CD4-positive, alpha-beta T cell (primary cell): ENCODE data around the gene PRPF40A. TPM values are rescaled to one million over a fixed set of nuclear protein-coding genes. Genes with fewer than 3 reads are reported as not detected.

ENCODE experiments used
- ATAC-seq: fragments of 200-7000 bp; cut with Tn5 transposase; one replicate; pipeline ENCODE4 v1.10.0; 2022; ENCODE audit warnings: mild to moderate bottlenecking; ENCODE audit not compliant: poor library complexity
- CTCF ChIA-PET: fragments of 350-600 bp; sonication (Branson Sonifier 250); formaldehyde crosslinking; loops from one replicate; lab custom pipeline; 2021; ENCODE audit warnings: antibody characterized with exemption, inconsistent platforms; lab: Charles Lee
- POLR2A ChIA-PET: fragments of 350-600 bp; sonication (Branson Sonifier 250); formaldehyde crosslinking; loops from one replicate; lab custom pipeline; 2021; ENCODE audit warnings: antibody characterized with exemption, inconsistent platforms; lab: Charles Lee
- DNase-seq, 14 experiments: peaks; one replicate each; pipeline ENCODE4 v3.0.0-alpha.2; 2013 to 2020; ENCODE audit warnings: mixed read lengths in 2 of 14
- H3K27ac ChIP-seq, 2 donors: one replicate each; pipeline versions ENCODE4 v1.5.1 to v1.7.0; 2013; ENCODE audit warnings: low read length in 2 of 2, low read depth in 1 of 2, mild to moderate bottlenecking in 1 of 2
- H3K27me3 ChIP-seq, 2 experiments: 1 replicate in 1 of 2; 2 replicates in 1 of 2; pipeline versions ENCODE4 v1.6.1 to v1.7.0; 2013; ENCODE audit warnings: low read length in 2 of 2, control low read depth in 1 of 2, mild to moderate bottlenecking in 1 of 2, moderate library complexity in 1 of 2; ENCODE audit not compliant: insufficient read depth in 2 of 2, control insufficient read depth in 1 of 2
- H3K36me3 ChIP-seq: one replicate; pipeline ENCODE4 v1.6.1; 2013; ENCODE audit warnings: low read length, control low read depth; ENCODE audit not compliant: insufficient read depth
- H3K4me1 ChIP-seq: one replicate; pipeline ENCODE4 v1.6.1; 2013; ENCODE audit warnings: low read length, control low read depth; ENCODE audit not compliant: insufficient read depth
- H3K4me3 ChIP-seq: one replicate; pipeline ENCODE4 v1.5.1; 2013; ENCODE audit warnings: mild to moderate bottlenecking, low read length, moderate library complexity
- H3K9me3 ChIP-seq, 2 experiments: 1 replicate in 1 of 2; 2 replicates in 1 of 2; pipeline versions ENCODE4 v1.6.1 to v1.7.0; 2013; ENCODE audit warnings: low read length in 2 of 2, mild to moderate bottlenecking in 2 of 2, control low read depth in 1 of 2, moderate library complexity in 1 of 2; ENCODE audit not compliant: control insufficient read depth in 1 of 2, insufficient read depth in 1 of 2
- H3K27ac Mint-ChIP-seq: one replicate; pipeline ENCODE4 v1.8.0; 2020; ENCODE audit warnings: mixed read lengths
- H3K27me3 Mint-ChIP-seq: one replicate; pipeline ENCODE4 v1.8.0; 2021; ENCODE audit warnings: mixed read lengths
- H3K36me3 Mint-ChIP-seq: one replicate; pipeline ENCODE4 v1.8.0; 2021; ENCODE audit warnings: low read depth, mixed read lengths
- H3K4me1 Mint-ChIP-seq: one replicate; pipeline ENCODE4 v1.8.0; 2021; ENCODE audit warnings: low read depth, mixed read lengths
- H3K4me3 Mint-ChIP-seq: one replicate; pipeline ENCODE4 v1.8.0; 2020; ENCODE audit warnings: mild to moderate bottlenecking, mixed read lengths
- H3K9me3 Mint-ChIP-seq: one replicate; pipeline ENCODE4 v1.8.0; 2020; ENCODE audit warnings: mixed read lengths
- CTCF ChIP-seq: fragments of 200-600 bp; IDR thresholded peaks from one replicate; pipeline ENCODE4 v1.8.0; 2022; ENCODE audit warnings: antibody characterized with exemption, mild to moderate bottlenecking
- intact Hi-C, 2 experiments: fragments of 100-400 bp; cut with DNase I in 1 of 2; cut with micrococcal nuclease in 1 of 2; formaldehyde crosslinking; loops; one replicate each; pipeline versions ENCODE4 v1.15.1 to v1.9.0; 2023 to 2025; cut with DNase I, micrococcal nuclease
- total RNA-seq, 174 experiments: library from RNA in 2 of 174; stranded (reverse) in 2 of 174; gene quantifications; one replicate each; pipeline ENCODE4 v1.2.3 and lab custom pipeline; 2021 to 2026

Gene PRPF40A
- total RNA-seq, 2 experiments from 2014 or later: 146 to 148 TPM

- POLR2A ChIA-PET: interaction anchor here (1.0 kb wide), 1 partner anchor 41 kb away, joined by 3 read pairs; the partner anchor contains the start of gene PRPF40A
- Mint-ChIP-seq H3K36me3 (peaks cover 97% of the 10 kb centered on the region), H3K4me3 (no peak overlapping the region), H3K9me3 (no peaks in the 10 kb centered on the region), H3K27ac (no peak overlapping the region), H3K4me1 (peaks cover 2% of the 10 kb centered on the region), H3K27me3 (no peaks in the 10 kb centered on the region)
- H3K4me1 ChIP-seq: no peaks in the 10 kb centered on the region
- intact Hi-C loops: no loop called here
- H3K27ac ChIP-seq: no peak overlapping the region
- no peak overlapping the region for H3K4me3 ChIP-seq
- CTCF ChIA-PET: no interaction called here
- no peaks in the 10 kb centered on the region for H3K27me3 ChIP-seq
- TF ChIP-seq CTCF: no peak
- DNase-seq: no peak
- peaks cover 90% of the 10 kb centered on the region for H3K36me3 ChIP-seq
- no peak for ATAC-seq
- no peaks in the 10 kb centered on the region for H3K9me3 ChIP-seq
These were observed 40.8 kb downstream of the PRPF40A start for GRCh38 chr2:152676461-152676860.

- H3K36me3 ChIP-seq: peaks cover 95% of the 10 kb centered on the region
- no peak for ATAC-seq
- Mint-ChIP-seq H3K4me1 (no peaks in the 10 kb centered on the region), H3K36me3 (peaks cover 92% of the 10 kb centered on the region), H3K4me3 (no peak overlapping the region), H3K9me3 (no peaks in the 10 kb centered on the region), H3K27me3 (no peaks in the 10 kb centered on the region), H3K27ac (no peak overlapping the region)
- H3K4me1 ChIP-seq: no peaks in the 10 kb centered on the region
- CTCF ChIA-PET: no interaction called here
- TF ChIP-seq CTCF: no peak
- no peak overlapping the region for H3K27ac ChIP-seq
- no peak overlapping the region for H3K4me3 ChIP-seq
- no peaks in the 10 kb centered on the region for H3K27me3 ChIP-seq
- DNase-seq: no peak
- intact Hi-C loops: no loop called here
- H3K9me3 ChIP-seq: no peaks in the 10 kb centered on the region
- POLR2A ChIA-PET: no interaction called here
These were observed 42.9 kb downstream of the PRPF40A start for GRCh38 chr2:152674334-152674733.

- ATAC-seq (no peak), DNase-seq (no peak)
- Histone ChIP-seq H3K27ac (no peak overlapping the region), H3K36me3 (peaks cover 96% of the 10 kb centered on the region), H3K4me3 (no peak overlapping the region), H3K9me3 (no peaks in the 10 kb centered on the region), H3K27me3 (no peaks in the 10 kb centered on the region), H3K4me1 (no peaks in the 10 kb centered on the region)
- no peak overlapping the region for H3K27ac Mint-ChIP-seq
- peaks cover 93% of the 10 kb centered on the region for H3K36me3 Mint-ChIP-seq
- POLR2A ChIA-PET: no interaction called here
- TF ChIP-seq CTCF: no peak
- CTCF ChIA-PET: no interaction called here
- H3K27me3 Mint-ChIP-seq: no peaks in the 10 kb centered on the region
- H3K4me3 Mint-ChIP-seq: no peak overlapping the region
- intact Hi-C loops: loop anchor here in 1 of 2 experiments (5.0 kb wide), 1 partner anchor 53 kb away; the partner anchor contains the start of genes ARL6IP6 and PRPF40A
- no peaks in the 10 kb centered on the region for H3K9me3 Mint-ChIP-seq
- H3K4me1 Mint-ChIP-seq: no peaks in the 10 kb centered on the region
These were observed 52.5 kb downstream of the PRPF40A start for GRCh38 chr2:152664725-152665124.
